ENCODE results near the gene EPB41L2.
A peak's percentile ranks its signal among the peaks of the same experiment; 100 is the strongest.

Gene EPB41L2

DNA sequence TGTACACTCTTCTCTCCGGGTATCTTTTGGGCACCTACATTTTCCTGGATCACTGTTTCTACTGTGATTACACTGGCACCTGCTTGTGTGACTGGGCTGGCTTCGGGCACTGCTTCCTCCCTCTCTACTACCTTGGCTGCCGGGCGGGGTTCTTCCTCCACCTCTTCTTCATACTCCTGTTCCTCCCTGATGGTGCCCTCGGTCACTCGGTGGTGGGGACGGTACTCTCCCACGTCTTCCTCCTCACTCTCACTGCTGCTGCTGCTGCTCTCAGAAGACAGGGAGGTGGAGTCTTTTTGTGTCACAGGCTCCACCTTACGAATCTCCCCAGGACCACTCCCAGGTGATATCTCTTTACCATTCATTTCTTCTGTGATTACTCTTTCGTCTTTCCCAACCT is 193.4 kb downstream of the EPB41L2 start:
- no peak for DNase-seq (ENCODE audit: low read depth, low spot score)

DNA sequence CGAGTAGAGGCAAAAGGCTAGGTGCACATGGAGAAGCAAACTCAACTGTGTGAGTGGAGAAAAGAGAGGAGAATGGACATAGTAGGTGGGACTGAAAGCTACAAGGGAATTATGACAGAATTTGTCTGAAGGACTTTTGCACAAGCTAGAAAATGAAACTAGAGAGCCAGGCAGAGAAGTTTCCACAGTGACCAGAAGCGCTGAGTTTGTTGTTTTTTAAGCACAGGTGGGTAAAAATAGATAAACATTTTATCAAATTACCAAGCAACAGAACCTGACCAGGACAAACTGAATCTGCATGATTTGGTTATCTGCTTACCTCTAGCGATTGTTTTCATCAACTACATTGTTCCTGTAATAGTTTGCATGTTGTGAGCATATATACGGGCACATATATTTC is 197.3 kb downstream of the EPB41L2 start:
- no peak for DNase-seq (ENCODE audit: low read depth, low spot score)

DNA sequence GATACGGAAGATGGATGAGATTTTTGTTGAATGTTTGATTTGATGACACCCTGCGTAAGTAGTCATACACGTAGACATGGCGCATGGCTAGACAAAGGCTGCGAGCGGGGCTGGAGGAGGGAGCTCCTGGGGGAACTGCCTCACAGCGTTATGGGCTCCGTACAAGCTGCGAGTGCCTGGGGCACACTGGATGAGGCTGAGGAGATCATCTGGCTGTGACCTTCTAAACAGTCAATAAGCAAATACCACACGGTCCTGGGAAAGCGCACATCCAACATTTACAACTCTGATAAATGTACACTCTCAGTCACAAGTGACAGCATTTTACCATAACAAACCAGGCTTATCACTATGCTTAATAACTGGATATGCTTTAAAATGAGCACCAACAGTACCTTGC is 198.7 kb downstream of the EPB41L2 start:
- no peak for DNase-seq (ENCODE audit: low read depth, low spot score)

DNA sequence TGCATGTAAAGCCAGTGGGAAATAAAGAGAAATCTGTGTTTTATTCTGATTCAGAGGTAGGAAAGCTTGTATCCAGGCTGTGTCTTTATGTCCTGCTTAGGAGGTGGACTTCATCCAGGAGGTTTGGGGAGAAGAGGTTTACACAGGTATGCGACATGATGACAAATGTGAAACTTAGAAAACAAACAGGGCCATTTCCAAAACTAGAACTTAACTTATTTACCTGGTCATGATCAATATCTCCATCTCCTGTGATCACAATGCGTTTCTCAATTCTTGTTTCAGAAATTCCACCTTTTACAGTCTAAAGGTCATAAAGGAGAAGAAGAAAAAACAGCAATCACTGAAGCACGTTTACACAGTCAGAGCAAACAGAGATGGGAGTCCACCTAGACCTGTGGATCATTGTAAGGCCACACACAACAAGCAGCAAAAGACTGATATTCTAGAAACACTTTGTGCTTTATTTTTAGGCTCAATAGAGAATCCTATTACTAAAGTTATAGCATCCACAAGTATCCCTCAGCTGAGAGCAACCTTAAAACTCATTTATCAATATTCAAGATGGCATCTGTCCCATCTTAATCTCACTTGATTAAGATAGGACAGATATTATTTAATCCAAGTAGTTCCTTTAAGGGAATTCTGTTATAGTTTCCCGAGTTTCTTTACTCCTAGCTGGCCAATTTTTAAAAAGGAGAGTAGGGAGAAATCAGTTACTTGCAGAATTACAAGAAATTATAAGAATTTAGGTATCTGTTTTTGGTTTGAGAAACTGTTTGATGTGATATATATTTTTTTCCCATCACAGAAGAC is 199.4 kb downstream of the EPB41L2 start:
- DNase-seq (ENCODE audit: low read depth, low spot score) = no peak

DNA sequence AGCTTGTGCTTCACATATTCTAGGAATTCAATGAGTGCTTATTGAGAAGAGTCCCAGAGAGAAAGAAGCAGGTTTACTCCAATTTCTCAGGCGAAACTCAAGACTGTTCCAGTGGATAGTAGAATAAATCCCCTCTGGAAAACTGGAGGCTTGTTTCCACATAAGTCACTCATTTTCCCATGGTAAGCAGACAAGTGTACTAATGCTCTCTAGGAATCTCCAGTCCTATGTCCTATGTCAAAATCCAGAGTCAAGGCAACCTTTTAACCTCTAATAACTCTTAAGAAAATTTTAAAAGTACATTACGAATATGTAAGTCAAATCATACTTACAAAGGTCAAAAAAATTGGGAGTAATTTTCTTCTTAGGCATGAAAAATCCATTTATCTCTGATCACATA is 200.7 kb downstream of the EPB41L2 start:
- DNase-seq (ENCODE audit: low read depth, low spot score) = no peak

DNA sequence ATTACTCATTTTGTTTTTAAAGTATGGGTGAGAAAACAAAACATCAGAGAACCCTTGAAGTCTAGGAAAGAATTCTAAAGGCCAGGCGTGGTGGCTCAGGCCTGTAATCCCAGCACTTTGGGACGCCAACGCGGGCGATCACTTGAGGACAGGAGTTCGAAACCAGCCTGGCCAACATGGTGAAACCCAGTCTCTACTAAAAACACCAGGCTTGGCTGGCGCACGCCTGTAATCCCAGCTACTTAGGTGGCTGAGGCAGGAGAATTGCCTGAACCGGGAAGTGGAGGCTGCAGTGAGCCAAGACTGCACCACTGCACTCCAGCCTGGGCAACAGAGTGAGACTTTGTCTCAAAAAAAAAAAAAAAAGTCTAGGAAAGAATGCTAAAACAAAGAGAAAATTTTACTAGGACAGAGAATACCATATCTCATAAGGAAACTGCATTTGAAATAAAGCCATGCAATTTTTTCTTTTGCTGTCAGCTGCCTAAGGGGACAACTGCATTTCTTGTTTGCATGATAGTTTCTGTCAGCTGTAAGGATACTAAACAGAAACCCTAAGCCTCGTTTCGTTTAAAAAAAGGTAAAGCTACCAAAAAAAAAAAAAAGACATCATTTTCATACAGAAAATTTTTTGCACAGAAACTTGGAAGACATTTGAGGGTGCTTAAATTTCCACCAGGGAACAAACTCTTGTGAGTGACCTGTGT is 203.7 kb downstream of the EPB41L2 start:
- DNase-seq (ENCODE audit: low read depth, low spot score) = no peak

DNA sequence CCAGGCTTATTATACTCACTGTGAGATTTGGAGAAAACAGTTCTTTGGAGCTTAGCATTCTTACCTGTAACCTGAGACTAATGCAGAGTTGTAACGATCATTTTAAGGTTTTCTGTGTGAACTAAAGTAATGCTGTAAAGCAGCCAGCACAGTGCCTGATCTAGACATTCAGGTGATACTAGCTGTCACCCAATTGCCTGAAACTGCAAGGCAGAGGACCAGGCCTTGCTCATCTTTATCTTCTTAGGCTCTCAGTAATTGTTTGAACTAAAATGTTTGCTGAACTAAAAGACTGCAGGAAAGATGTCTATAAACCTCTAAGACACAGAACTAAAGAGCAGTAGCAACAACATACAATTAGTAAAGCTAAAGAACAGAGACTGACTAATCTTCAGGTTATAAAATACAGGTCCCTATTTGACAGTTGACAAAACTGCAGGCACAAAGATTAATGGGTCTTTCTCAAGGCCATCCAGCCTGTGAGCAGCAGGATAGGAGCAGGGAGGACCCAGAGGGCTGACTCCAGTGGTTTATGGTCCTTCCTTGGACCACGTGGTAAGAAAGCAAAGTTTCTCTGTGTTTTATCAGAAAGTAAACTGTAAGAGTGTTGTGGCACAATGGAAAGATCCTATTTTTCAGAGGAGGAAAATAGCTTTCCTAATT is 204.4 kb downstream of the EPB41L2 start:
- DNase-seq (ENCODE audit: low read depth, low spot score) = no peak

DNA sequence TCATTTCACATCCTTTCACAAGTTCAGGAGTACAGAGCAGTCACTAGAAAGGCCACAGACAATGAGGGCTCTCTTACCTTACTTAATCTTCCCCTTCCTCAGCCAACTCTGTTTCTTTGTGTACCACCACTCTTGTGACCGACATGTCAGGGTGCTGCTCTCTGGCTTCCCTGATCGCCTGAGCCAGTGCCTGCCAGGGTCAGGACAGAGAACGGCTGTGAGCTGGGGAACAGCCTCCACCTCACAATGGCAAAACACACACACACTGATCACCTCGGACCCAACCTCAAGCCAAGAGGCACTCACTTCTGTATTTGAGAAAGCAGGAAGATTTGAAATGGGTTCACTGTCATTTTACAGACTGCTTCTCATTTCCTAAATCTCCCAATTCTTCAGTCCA is 205.0 kb downstream of the EPB41L2 start:
- DNase-seq (ENCODE audit: low read depth, low spot score) = no peak

DNA sequence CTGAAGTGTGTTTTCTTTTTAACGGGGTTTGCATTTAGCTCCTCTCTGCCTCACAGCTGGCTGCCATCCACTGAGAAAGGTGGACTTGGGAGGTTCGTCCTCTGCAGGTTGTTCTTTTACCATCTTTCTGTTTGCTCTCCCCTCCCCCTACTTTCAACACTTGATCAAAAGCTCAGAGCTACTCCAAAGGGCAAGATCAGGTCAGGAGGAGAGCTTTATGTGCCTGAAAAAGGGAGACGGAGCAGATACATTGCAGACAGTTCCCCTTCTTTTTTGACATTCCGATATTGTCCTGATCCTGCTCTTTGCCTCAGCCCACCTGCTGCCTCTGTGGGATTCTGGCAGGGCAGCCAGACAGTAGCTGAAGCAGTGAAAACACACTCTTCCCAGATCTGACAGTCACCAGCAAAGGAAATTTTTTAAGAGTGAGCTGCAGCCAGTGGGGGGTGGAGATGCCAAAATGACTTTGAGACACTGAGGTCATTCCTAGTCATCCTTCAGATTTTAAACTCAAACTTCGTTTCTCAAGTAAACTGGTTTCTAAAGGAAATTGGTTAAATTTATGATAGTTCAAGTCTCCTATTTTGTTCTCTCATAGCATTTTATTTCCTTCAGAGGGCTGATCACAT is 209.4 kb downstream of the EPB41L2 start:
- peak; percentile 9 for DNase-seq (ENCODE audit: low read depth, low spot score)

DNA sequence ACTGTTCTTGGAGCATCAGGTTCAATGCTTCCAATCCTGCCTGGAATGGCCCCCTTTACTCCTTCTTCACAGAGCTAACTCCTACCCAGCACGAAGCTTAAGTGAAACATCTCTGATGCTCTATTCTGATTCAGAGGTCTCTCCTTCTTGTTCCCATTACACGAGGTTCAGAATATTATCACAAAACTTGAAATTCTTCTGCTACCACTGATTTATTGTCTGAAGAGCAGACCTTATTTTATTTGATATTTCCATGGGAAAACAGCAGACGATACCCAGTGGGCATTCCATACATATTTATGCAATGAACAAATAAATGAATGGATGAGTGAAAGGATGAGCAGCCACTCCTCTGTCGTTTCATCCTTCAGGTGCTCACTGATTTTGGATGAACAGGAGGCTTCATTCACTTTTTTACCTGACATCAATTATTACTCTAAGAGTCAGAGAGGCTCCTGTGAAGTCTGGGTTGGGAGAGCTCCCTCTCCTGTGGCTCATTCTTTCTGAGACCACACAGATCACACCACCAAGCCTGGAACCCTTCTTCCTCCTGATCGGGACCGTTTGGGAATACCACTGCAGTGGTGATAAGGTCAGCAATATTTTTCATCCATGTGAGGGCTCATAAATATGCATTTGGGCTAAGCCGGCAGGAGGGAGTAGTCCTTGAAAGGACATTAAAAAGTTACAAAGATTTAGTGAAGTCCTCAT is 210.0 kb downstream of the EPB41L2 start:
- DNase-seq (ENCODE audit: low read depth, low spot score) = no peak

DNA sequence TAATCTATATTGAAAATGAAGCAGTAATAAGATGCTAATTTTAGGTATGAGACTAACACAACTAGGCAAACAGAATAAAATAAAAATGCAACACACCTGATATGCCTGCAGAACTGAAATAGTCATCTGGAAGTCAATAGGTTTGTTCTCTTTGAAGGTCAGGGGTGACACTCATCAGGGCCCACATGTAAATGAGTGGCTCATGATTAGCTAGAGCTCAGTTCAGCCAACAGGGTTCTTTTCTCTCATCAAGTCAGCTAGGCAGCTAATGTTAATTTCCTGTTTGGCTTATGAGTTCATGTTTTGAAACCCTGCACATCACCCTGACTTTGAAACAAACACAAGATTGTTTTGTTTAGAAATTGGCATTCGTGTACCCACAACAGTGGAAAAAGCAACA is 212.0 kb downstream of the EPB41L2 start:
- no peak for DNase-seq (ENCODE audit: low read depth, low spot score)

DNA sequence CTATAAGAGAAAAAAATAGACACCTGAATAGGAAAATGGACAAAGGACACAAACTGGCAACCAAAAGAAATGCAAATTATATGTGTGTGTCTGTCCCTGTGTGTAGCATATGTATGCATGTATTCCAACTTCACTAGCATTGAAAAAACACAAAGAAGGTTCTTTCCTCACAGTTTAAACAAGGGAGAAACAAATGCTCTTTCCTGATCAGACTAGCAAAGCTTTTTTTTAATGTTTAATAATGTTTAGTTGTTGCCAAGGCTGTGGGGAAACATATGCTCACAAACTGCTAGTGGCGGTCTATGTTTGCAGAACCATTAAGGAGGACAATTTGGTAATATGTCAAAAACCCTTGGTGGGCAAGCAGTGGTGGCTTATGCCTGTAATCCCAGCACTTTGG is 213.5 kb downstream of the EPB41L2 start:
- DNase-seq (ENCODE audit: low read depth, low spot score) = no peak

DNA sequence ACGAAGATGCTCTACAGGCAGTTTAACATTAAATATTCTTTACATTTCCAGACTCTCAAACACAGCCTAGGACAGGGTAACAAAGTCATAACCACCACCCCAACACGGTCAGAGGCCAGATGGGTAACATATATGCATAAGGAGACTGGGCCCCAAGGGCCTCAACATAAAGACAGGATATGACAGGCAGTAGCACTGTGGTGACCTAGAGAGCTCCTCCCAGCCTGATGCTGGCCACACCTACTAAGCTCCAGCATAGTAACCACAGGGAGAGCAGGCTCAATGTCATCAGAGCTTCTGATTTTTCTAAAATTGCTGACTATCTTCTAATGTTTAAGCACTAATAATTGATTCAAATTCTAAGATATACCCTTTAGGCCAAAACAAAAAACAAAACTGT is 214.1 kb downstream of the EPB41L2 start:
- no peak for DNase-seq (ENCODE audit: low read depth, low spot score)

DNA sequence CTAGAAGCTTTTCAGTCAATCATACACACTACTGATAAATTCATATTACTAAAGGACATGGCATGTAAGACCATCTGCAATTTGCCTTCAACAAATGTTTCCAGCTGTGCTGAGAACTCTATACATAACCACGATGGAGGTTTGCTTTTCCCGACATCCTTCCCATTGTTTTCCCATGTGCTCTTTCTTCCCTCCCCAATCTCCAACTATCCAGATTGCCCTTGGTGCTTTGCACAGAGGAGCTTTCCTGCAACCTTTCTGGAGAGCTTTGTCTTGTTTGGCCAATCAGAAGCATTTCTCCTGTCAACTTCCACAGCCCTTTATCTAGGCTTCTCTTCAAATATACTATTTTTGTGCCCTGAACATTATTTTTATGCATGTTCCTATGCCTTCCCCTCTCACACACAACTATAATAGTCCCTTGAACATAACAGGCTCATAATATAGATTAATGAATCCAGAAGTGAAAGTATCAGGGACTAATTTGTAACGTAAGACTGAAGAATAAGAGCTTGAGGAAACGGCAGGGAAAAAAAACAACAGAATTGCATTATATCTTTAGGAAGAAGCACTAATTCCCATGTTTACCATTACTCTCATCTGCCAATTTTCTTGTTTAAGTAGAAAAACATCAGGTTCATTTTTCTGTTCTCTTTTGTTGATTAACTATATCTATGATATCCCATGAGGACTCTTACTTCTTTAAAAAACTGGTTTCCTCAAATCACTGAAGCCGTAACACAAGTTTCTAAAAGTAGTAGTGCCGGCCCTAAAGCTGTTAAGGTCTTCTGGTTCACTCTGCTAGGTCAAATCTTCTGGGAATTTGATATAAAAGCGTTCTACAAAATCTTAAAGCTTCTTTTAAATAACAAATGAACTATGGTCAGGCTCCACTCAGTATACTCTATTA is 215.8 kb downstream of the EPB41L2 start:
- no peak for DNase-seq (ENCODE audit: low read depth, low spot score)

DNA sequence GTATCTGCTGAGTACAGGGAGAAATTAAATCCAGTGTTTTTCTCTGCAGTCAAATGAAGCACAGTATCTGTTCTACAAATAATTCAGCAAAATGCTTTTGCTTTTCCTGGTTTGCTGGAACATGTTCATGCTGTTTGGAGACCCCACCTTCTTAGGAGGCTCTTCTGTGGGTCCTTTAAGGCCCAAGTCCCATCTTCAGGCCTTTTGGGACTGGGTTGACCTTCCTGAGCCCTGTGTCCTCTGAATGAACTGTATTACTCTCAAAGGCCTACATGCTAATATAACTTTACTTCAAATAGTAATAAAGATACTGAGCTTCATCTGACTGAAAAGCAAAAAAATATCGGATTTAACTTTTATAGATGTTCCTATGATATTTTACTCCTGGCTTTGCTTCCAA is 216.5 kb downstream of the EPB41L2 start:
- DNase-seq (ENCODE audit: low read depth, low spot score) = no peak

DNA sequence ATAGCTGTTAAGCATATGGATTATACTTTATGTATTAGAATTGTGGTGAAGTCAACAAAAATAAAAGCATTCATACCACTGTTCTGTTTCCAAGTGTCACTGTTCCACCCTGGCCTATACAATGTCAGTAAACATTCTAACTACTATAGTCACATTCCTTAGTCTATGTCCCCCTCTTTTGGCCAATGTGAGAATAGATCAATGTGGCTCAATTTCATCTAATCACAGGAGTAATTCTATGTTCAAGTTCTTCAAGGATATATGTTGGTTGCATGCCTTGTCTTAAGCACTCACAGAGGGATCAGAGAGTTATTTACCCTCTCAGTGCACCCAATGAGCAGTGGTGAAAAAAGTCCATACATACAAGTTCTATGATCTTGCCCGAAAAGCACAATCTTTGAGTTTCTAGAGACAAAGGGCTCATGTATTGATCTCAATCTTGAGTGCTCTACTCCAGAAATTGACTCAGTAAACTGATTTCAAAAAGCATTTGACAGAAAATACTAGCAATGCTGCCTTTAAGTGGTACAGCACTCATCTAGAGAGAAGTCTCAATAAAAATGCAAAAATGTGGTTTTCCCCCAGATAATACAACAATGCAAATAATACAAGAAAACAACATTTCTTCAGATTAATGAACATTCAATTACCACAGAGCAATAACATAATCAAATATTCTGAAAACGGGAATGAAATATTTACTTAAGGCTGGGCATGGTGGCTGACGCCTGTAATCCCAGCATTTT is 219.3 kb downstream of the EPB41L2 start:
- peak; percentile 23 for DNase-seq (ENCODE audit: low read depth, low spot score)

DNA sequence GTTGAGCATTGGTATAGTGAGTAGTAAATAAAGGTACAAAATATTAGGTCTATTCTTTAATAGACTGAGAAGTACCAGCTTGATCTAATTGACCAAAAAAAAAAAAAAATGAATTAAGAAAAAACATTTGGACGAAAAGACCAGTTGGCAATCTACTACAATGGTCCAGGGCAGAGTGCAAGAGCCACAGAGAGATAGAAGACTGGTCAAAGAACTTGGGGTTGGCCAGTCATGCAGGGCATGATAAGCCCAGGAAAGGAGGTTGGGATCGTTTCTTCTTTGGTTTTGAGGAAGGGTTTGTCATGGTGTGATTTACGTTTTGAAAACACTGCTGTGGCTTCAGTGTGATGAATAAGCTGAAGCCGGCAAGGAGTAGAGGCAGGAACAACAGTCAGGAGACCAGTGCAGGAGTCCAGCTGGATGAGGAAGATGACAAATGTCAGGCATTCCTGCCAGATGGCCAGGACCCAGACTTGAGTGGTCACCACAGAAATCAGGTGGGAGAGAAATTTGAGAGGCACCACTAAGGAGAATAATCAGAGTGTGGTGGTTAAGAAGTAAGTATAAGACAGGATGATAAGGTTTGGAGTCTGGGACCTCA is 221.8 kb downstream of the EPB41L2 start:
- no peak for DNase-seq (ENCODE audit: low read depth, low spot score)

DNA sequence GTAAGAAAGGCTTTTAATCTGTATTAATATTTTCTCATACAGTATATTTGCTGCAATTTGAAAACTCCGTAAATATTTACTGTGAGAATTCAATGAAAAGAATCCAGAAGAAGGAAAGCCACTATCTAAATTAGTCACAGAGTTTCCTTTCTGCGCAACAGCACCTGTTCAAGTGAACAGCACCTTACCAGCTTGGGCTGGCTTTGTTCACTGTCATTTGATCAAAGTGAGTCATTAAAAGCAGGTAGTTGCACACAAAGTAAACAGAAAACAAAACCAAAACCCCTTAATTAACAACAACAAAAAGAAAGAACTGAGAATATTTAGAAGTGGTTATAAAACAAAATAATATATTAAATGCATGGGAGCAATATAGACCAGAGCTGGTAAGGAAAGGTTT is 223.0 kb downstream of the EPB41L2 start:
- DNase-seq (ENCODE audit: low read depth, low spot score) = no peak

DNA sequence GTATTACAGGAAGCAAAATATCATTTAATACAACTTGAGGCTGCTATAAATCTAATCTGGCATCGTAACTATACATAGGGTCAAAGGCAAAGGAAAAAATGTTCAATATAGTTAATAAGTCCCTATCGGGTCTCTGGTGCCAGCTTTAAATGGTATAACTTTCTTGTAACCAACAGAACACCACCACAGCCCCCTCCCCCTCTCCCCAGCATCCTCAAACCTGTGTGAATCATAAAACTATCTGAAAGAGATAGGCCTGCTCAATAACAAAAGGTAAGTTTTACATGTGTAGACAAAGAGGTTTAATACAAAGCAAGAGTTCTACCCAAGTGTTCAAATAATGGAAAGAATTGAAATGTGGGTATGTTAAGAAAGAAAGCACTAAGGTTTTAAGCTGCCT is 223.7 kb downstream of the EPB41L2 start:
- no peak for DNase-seq (ENCODE audit: low read depth, low spot score)
